IgD-negative memory B cell (primary cell): Measurements from ENCODE around the gene FNIP1. TPM values are rescaled to one million over a fixed set of nuclear protein-coding genes. Genes with fewer than 3 reads are reported as not detected.
"Not testable (repeated sequence)": the region's sequence is repeated elsewhere in the genome, so short reads cannot be mapped to it uniquely, and the experiment has no call there.

Source experiments
- H3K27ac Mint-ChIP-seq, 3 donors: one replicate each; pipeline ENCODE4 v1.8.0; 2020 to 2022; ENCODE audit warnings: mild to moderate bottlenecking in 3 of 3, mixed read lengths in 3 of 3, moderate library complexity in 1 of 3
- H3K27me3 Mint-ChIP-seq: one replicate; pipeline ENCODE4 v1.8.0; 2021; ENCODE audit warnings: mixed read lengths
- H3K36me3 Mint-ChIP-seq: one replicate; pipeline ENCODE4 v1.8.0; 2020; ENCODE audit warnings: mild to moderate bottlenecking, mixed read lengths
- H3K4me1 Mint-ChIP-seq, 3 donors: one replicate each; pipeline ENCODE4 v1.8.0; 2020 to 2022; ENCODE audit warnings: mixed read lengths in 3 of 3, mild to moderate bottlenecking in 1 of 3
- H3K4me3 Mint-ChIP-seq, 4 donors: one replicate each; pipeline ENCODE4 v1.8.0; 2020 to 2022; ENCODE audit warnings: mild to moderate bottlenecking in 4 of 4, mixed read lengths in 4 of 4, moderate library complexity in 3 of 4
- H3K9me3 Mint-ChIP-seq, 3 donors: one replicate each; pipeline ENCODE4 v1.8.0; 2020 to 2021; ENCODE audit warnings: mixed read lengths in 3 of 3, mild to moderate bottlenecking in 1 of 3
- polyA plus RNA-seq: library from polyadenylated mRNA; unstranded; fragments of 300-500 nt; fragmentation: Illumina TruSeq; gene quantifications from one replicate; pipeline ENCODE4 v1.2.3, GENCODE V29; 2021

The FNIP1 gene
- polyA plus RNA-seq, 1 donor from 2014 or later = 21.9 TPM

DNA sequence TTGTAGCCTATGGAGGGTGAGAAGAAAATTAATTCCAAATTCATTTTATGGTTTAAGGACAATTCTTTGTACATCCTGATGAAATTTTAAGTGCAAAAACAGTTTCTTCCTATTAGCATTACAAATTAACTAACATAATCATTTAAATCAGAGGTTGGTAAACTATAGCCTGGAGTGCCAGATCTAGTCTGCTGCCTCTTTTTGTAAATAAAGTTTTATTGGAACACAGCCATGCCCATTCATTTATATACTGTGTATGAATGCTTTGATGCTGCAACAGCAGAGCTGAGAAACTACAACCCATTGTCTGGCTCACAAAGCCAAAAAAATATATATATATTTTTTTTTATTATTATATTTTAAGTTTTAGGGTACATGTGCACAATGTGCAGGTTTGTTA is 80.2 kb downstream of the FNIP1 start:
- peaks cover 2 to 5% (median 4%) of the 10 kb centered on the region in 3 donors for H3K4me1 Mint-ChIP-seq
- no peak overlapping the region for H3K27ac Mint-ChIP-seq
- H3K9me3 Mint-ChIP-seq = no peaks in the 10 kb centered on the region
- peaks cover 16% of the 10 kb centered on the region for H3K36me3 Mint-ChIP-seq
- no peak overlapping the region for H3K4me3 Mint-ChIP-seq
- no peaks in the 10 kb centered on the region for H3K27me3 Mint-ChIP-seq

DNA sequence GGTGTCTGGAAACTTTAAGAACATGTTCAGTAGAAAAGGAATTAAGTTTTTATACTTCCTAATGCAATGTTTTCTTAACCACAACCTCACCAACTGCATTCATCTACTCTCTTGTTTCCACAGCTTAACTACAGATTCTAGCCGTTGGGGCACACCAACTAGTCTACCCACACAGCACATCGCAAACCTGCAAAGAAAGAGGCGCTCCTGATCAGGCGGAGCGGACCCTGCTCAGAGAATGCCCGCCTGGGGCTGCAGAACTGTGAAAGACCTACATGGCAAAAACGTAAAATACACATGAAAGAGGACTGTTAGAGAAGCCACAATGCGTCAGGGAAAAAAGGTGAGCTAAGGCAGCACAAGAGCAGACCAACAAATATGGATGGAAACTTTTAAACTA is 86.4 kb downstream of the FNIP1 start:
- peaks cover 6% of the 10 kb centered on the region for H3K36me3 Mint-ChIP-seq
- H3K9me3 Mint-ChIP-seq = no peaks in the 10 kb centered on the region
- peak overlapping the region in 1 of 3 donors; percentile 68 for H3K27ac Mint-ChIP-seq
- H3K4me3 Mint-ChIP-seq = no peak overlapping the region
- H3K4me1 Mint-ChIP-seq = peaks cover 0 to 5% (median 3%) of the 10 kb centered on the region in 3 donors
- no peaks in the 10 kb centered on the region for H3K27me3 Mint-ChIP-seq

GRCh38 chr5:131709043-131709442 is 87.8 kb downstream of the FNIP1 start:
- H3K27ac Mint-ChIP-seq = no peak overlapping the region

DNA sequence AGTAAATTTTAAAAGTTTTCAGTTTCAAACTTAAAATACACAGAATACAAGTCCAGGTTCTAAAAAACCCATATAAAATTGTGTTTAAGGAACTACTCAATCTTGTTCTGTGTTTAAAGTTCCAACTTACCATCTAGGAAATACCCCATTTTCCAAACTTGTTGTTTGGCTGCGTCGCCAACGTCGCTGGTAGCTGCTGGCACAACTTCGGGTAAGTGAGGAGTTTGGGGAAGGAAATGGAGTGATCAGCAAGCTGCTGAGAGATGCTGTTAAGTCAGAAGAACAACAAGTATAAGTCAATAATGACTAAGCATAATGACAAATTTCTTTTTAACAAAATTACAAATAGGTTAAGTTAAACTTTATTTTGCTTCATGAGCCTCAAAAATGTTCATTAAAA is 90.5 kb downstream of the FNIP1 start:
- Mint-ChIP-seq H3K4me1 (peaks cover 0 to 4% (median 1%) of the 10 kb centered on the region in 3 donors), H3K4me3 (no peak overlapping the region), H3K9me3 (no peaks in the 10 kb centered on the region), H3K27ac (no peak overlapping the region), H3K36me3 (peaks cover 18% of the 10 kb centered on the region), H3K27me3 (no peaks in the 10 kb centered on the region)

More at GRCh38 chr5:131709043-131709442, 87.8 kb downstream of the FNIP1 start:
- Mint-ChIP-seq H3K4me3 (no peak overlapping the region), H3K27me3 (no peaks in the 10 kb centered on the region), H3K9me3 (no peaks in the 10 kb centered on the region), H3K36me3 (peaks cover 8% of the 10 kb centered on the region), H3K4me1 (peaks cover 0 to 5% (median 3%) of the 10 kb centered on the region in 3 donors)

DNA sequence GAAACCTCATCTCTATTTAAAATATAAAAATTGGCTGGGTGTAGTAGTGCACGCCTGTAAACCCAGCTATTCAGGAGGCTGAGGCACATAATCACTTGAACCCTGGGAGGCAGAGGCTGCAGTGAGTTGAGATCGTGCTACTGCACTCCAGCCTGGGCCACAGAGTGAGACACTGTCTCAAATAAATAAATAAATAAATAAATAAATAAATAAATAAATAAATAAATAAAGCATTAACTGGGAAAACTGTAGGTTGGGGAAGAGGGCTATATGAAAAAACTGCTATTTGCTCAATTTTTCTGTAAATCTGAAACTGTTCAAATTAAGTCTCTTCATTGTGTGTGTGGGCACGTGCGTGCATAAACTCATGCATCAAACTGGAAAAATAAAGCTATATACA is 101.9 kb downstream of the FNIP1 start:
- no peaks in the 10 kb centered on the region for H3K27me3 Mint-ChIP-seq
- H3K9me3 Mint-ChIP-seq = peaks cover 2 to 7% (median 6%) of the 10 kb centered on the region in 3 donors
- H3K4me3 Mint-ChIP-seq = no peak overlapping the region
- H3K27ac Mint-ChIP-seq = no peak overlapping the region
- peaks cover 0 to 4% (median 0%) of the 10 kb centered on the region in 3 donors for H3K4me1 Mint-ChIP-seq
- peaks cover 27% of the 10 kb centered on the region for H3K36me3 Mint-ChIP-seq

- peaks cover 29% of the 10 kb centered on the region for H3K36me3 Mint-ChIP-seq
- H3K27me3 Mint-ChIP-seq = no peaks in the 10 kb centered on the region
- peaks cover 2 to 7% (median 6%) of the 10 kb centered on the region in 3 donors for H3K9me3 Mint-ChIP-seq
- no peak overlapping the region for H3K4me3 Mint-ChIP-seq
- H3K27ac Mint-ChIP-seq = no peak overlapping the region
- peaks cover 0 to 4% (median 1%) of the 10 kb centered on the region in 3 donors for H3K4me1 Mint-ChIP-seq
These were observed 102.9 kb downstream of the FNIP1 start for GRCh38 chr5:131693894-131694293.

- peaks cover 14 to 27% (median 24%) of the 10 kb centered on the region in 3 donors for H3K4me1 Mint-ChIP-seq
- peak overlapping the region in 2 of 3 donors; percentile 41 to 46 for H3K27ac Mint-ChIP-seq
- no peaks in the 10 kb centered on the region for H3K27me3 Mint-ChIP-seq
- H3K9me3 Mint-ChIP-seq = peaks cover 0 to 4% (median 0%) of the 10 kb centered on the region in 3 donors
- H3K36me3 Mint-ChIP-seq = peaks cover 12% of the 10 kb centered on the region
- H3K4me3 Mint-ChIP-seq = no peak overlapping the region
These were observed 111.2 kb downstream of the FNIP1 start for GRCh38 chr5:131685516-131686171.

DNA sequence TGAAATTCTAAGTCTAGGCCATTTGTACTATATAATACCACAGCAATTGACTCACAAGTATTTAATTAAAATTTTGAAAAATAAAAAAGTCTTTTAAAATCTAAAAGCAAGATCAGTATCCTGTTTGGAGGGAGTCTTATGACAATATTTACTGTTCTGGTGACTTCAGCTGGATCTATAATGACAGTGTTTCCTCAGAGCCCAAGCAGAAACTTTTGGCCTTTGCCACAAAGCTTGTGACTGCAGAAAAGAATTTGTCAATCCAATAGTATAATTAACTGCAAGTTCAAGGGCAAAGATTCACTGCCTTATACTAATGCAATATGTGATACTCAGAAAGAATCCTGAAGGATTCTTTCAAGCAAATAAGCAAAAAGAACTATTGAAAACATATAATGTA is 112.2 kb downstream of the FNIP1 start:
- no peaks in the 10 kb centered on the region for H3K9me3 Mint-ChIP-seq
- H3K4me1 Mint-ChIP-seq = peaks cover 14 to 24% (median 24%) of the 10 kb centered on the region in 3 donors
- H3K27me3 Mint-ChIP-seq = no peaks in the 10 kb centered on the region
- H3K36me3 Mint-ChIP-seq = peaks cover 8% of the 10 kb centered on the region
- H3K4me3 Mint-ChIP-seq = no peak overlapping the region
- H3K27ac Mint-ChIP-seq = no peak overlapping the region

GRCh38 chr5:131684051-131684450 is 112.8 kb downstream of the FNIP1 start:
- Mint-ChIP-seq H3K4me1 (peaks cover 14 to 24% (median 24%) of the 10 kb centered on the region in 3 donors), H3K4me3 (peak overlapping the region in 3 of 4 donors; percentile 44 to 93 (median 79)), H3K27ac (peak overlapping the region; percentile 50 to 95 (median 91)), H3K36me3 (peaks cover 9% of the 10 kb centered on the region), H3K27me3 (no peaks in the 10 kb centered on the region), H3K9me3 (no peaks in the 10 kb centered on the region)

- Mint-ChIP-seq H3K9me3 (no peaks in the 10 kb centered on the region), H3K27me3 (no peaks in the 10 kb centered on the region), H3K36me3 (peaks cover 10% of the 10 kb centered on the region), H3K27ac (peak overlapping the region; percentile 50 to 95 (median 91)), H3K4me3 (peak overlapping the region; percentile 44 to 93 (median 84)), H3K4me1 (peaks cover 14 to 26% (median 22%) of the 10 kb centered on the region in 3 donors)
These were observed 114.0 kb downstream of the FNIP1 start for GRCh38 chr5:131682826-131683225.

DNA sequence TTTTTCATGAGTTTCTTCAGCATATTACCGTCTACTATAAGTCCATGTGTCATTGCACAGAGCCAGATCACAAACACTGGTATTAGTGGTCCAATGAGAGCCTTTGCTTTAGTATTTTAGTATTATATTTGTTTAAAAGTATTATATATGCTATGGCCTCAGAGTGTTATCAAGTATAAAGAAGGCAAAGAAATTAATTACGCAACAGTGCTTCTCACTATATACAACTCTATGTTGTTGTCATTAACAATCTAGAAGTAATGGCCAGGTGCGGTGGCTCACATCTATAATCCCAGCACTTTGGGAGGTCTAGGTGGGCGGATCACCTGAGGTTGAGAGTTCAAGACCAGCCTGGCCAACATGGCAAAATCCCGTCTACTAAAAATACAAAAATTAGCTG is 114.6 kb downstream of the FNIP1 start:
- peak overlapping the region; percentile 50 to 95 (median 91) for H3K27ac Mint-ChIP-seq
- peaks cover 13% of the 10 kb centered on the region for H3K36me3 Mint-ChIP-seq
- H3K27me3 Mint-ChIP-seq = no peaks in the 10 kb centered on the region

GRCh38 chr5:131679911-131680310 is 116.9 kb downstream of the FNIP1 start:
- H3K36me3 Mint-ChIP-seq = peaks cover 18% of the 10 kb centered on the region

More for the DNA sequence above, 114.6 kb downstream of the FNIP1 start:
- peaks cover 14 to 30% (median 24%) of the 10 kb centered on the region in 3 donors for H3K4me1 Mint-ChIP-seq
- H3K4me3 Mint-ChIP-seq = peak overlapping the region in 1 of 4 donors; percentile 43
- no peaks in the 10 kb centered on the region for H3K9me3 Mint-ChIP-seq

DNA sequence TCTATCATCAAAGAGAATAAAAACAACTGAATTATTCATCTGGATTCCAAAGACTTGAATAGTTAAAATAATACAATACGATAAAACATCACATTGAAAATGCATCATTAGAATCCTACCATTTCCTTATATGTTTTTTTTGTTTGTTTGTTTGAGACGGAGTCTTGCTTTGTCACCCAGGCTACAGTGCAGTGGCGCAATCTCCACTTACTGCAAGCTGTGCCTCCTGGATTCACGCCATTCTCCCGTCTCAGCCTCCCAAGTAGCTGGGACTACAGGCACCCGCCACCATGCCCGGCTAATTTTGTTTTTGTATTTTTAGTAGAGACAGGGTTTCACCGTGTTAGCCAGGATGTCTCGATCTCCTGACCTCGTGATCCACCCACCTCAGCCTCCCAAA is 118.5 kb downstream of the FNIP1 start:
- Mint-ChIP-seq H3K36me3 (peaks cover 23% of the 10 kb centered on the region), H3K4me1 (peaks cover 16 to 27% (median 22%) of the 10 kb centered on the region in 3 donors)
- not testable (repeated sequence) for H3K4me3 Mint-ChIP-seq, H3K27ac Mint-ChIP-seq, H3K27me3 Mint-ChIP-seq, H3K9me3 Mint-ChIP-seq

More at GRCh38 chr5:131679911-131680310, 116.9 kb downstream of the FNIP1 start:
- Mint-ChIP-seq H3K27ac (no peak overlapping the region), H3K9me3 (peaks cover 0 to 2% (median 0%) of the 10 kb centered on the region in 3 donors), H3K4me1 (peaks cover 15 to 26% (median 24%) of the 10 kb centered on the region in 3 donors), H3K4me3 (no peak overlapping the region), H3K27me3 (no peaks in the 10 kb centered on the region)

- Mint-ChIP-seq H3K4me1 (peaks cover 11 to 21% (median 18%) of the 10 kb centered on the region in 3 donors), H3K36me3 (peaks cover 20% of the 10 kb centered on the region), H3K4me3 (no peak overlapping the region), H3K27me3 (no peaks in the 10 kb centered on the region), H3K9me3 (peaks cover 0 to 2% (median 0%) of the 10 kb centered on the region in 3 donors), H3K27ac (no peak overlapping the region)
These were observed 119.7 kb downstream of the FNIP1 start for GRCh38 chr5:131677115-131677514.

- H3K4me3 Mint-ChIP-seq = no peak overlapping the region
These were observed 124.0 kb downstream of the FNIP1 start for GRCh38 chr5:131672776-131673175.

More at GRCh38 chr5:131672776-131673175, 124.0 kb downstream of the FNIP1 start:
- Mint-ChIP-seq H3K4me1 (peaks cover 13 to 15% (median 13%) of the 10 kb centered on the region in 3 donors), H3K9me3 (peaks cover 0 to 2% (median 0%) of the 10 kb centered on the region in 3 donors), H3K27me3 (no peaks in the 10 kb centered on the region), H3K27ac (no peak overlapping the region), H3K36me3 (peaks cover 20% of the 10 kb centered on the region)
